IMR-90 (cell line): ENCODE results near the gene FBN3. TPM values are rescaled to one million over a fixed set of nuclear protein-coding genes. Genes with fewer than 3 reads are reported as not detected.

Source experiments
- ATAC-seq: fragments of 200-7000 bp; cut with Tn5 transposase; 2 replicates; pipeline ENCODE4 v1.9.1; 2020; ENCODE audit warnings: low read depth, mild to moderate bottlenecking, moderate library complexity
- BruUV-seq: library from RNA; stranded (reverse); fragments of 400-500 nt; replicated peaks from 2 replicates; lab custom pipeline; 2021; lab: Mats Ljungman, UMichigan
- CTCF ChIA-PET: fragments of 300-600 bp; formaldehyde crosslinking; extraction: SDS; loops from one replicate; lab custom pipeline; 2021; ENCODE audit warnings: antibody characterized with exemption; lab: Yijun Ruan, JAX
- POLR2A ChIA-PET: fragments of 300-600 bp; sonication (Branson Sonifier 250); formaldehyde crosslinking; loops from one replicate; lab custom pipeline; 2022; ENCODE audit warnings: antibody characterized with exemption; ENCODE audit not compliant: unreplicated experiment; lab: Charles Lee
- DNase-seq: peaks from one replicate; pipeline ENCODE4 v3.0.0; 2013
- H2AFZ ChIP-seq: replicated peaks from 2 replicates; pipeline ENCODE3; 2013; ENCODE audit warnings: low read length, mild to moderate bottlenecking; ENCODE audit not compliant: poor library complexity
- H2AK5ac ChIP-seq: 2 replicates; pipeline ENCODE4 v1.6.1; 2013; ENCODE audit warnings: low read depth, low read length, inconsistent platforms
- H2AK9ac ChIP-seq: replicated peaks from 2 replicates; pipeline ENCODE3; 2013; ENCODE audit warnings: mild to moderate bottlenecking, low read depth, low read length, moderate library complexity; ENCODE audit not compliant: poor library complexity
- H2BK120ac ChIP-seq: 2 replicates; pipeline ENCODE4 v1.6.1; 2013; ENCODE audit warnings: low read depth, low read length, inconsistent platforms
- H2BK15ac ChIP-seq: 3 replicates; pipeline ENCODE4 v1.6.1; 2013; ENCODE audit warnings: low read depth, low read length, inconsistent platforms
- H2BK20ac ChIP-seq: 2 replicates; pipeline ENCODE4 v1.6.1; 2013; ENCODE audit warnings: low read depth, mild to moderate bottlenecking, inconsistent platforms, low read length, moderate library complexity
- H2BK5ac ChIP-seq: 2 replicates; pipeline ENCODE4 v1.6.1; 2013; ENCODE audit warnings: mild to moderate bottlenecking, low read depth, low read length, inconsistent platforms; ENCODE audit not compliant: poor library complexity, severe bottlenecking
- H3K14ac ChIP-seq: replicated peaks from 2 replicates; pipeline ENCODE4 v1.6.1; 2013; ENCODE audit warnings: low read depth, low read length, inconsistent platforms
- H3K18ac ChIP-seq: 2 replicates; pipeline ENCODE4 v1.6.1; 2013; ENCODE audit warnings: low read depth, low read length, control low read depth
- H3K23ac ChIP-seq: 2 replicates; pipeline ENCODE4 v1.6.1; 2013; ENCODE audit warnings: low read depth, low read length, inconsistent platforms
- H3K27ac ChIP-seq: 2 replicates; pipeline ENCODE4 v1.5.1; 2013; ENCODE audit warnings: mild to moderate bottlenecking, control low read depth, low read length; ENCODE audit not compliant: insufficient read depth
- H3K27me3 ChIP-seq: 2 replicates; pipeline ENCODE4 v1.6.1; 2013; ENCODE audit warnings: low read length; ENCODE audit not compliant: control insufficient read depth, insufficient read depth
- H3K36me3 ChIP-seq: 2 replicates; pipeline ENCODE4 v1.6.1; 2013; ENCODE audit warnings: low read length, mixed read lengths; ENCODE audit not compliant: control insufficient read depth, insufficient read depth
- H3K4ac ChIP-seq: 2 replicates; pipeline ENCODE4 v1.6.1; 2013; ENCODE audit warnings: low read depth, low read length, inconsistent platforms
- H3K4me1 ChIP-seq: 2 replicates; pipeline ENCODE4 v1.6.1; 2013; ENCODE audit warnings: low read length, mixed read lengths; ENCODE audit not compliant: control insufficient read depth, insufficient read depth
- H3K4me2 ChIP-seq: 2 replicates; pipeline ENCODE4 v1.6.1; 2013; ENCODE audit warnings: low read depth, mild to moderate bottlenecking, control low read depth, low read length, moderate library complexity
- H3K4me3 ChIP-seq: 2 replicates; pipeline ENCODE4 v1.5.1; 2013; ENCODE audit warnings: low read depth, mild to moderate bottlenecking, control low read depth, low read length, moderate library complexity; ENCODE audit not compliant: insufficient read depth
- H3K56ac ChIP-seq: 2 replicates; pipeline ENCODE4 v1.6.1; 2013; ENCODE audit warnings: low read length, inconsistent platforms; ENCODE audit not compliant: insufficient read depth; ENCODE audit errors: extremely low read depth
- H3K79me1 ChIP-seq, 2 experiments: 2 replicates each; pipeline ENCODE4 v1.6.1; 2013; ENCODE audit warnings: low read length in 2 of 2, inconsistent platforms in 1 of 2, low read depth in 1 of 2
- H3K9ac ChIP-seq: 2 replicates; pipeline ENCODE4 v1.6.1; 2013; ENCODE audit warnings: low read depth, low read length, control low read depth
- H3K9me1 ChIP-seq: 2 replicates; pipeline ENCODE4 v1.6.1; 2013; ENCODE audit warnings: low read length, inconsistent platforms; ENCODE audit not compliant: insufficient read depth
- H3K9me3 ChIP-seq: 2 replicates; pipeline ENCODE4 v1.6.1; 2013; ENCODE audit warnings: low read length; ENCODE audit not compliant: control insufficient read depth, insufficient read depth
- H4K20me1 ChIP-seq: 2 replicates; pipeline ENCODE4 v1.6.1; 2013; ENCODE audit warnings: low read length, inconsistent platforms; ENCODE audit not compliant: insufficient read depth
- H4K5ac ChIP-seq: 2 replicates; pipeline ENCODE4 v1.6.1; 2013; ENCODE audit warnings: mild to moderate bottlenecking, low read depth, low read length, control low read depth
- H4K8ac ChIP-seq, 2 experiments: 2 replicates each; pipeline ENCODE4 v1.6.1; 2013; ENCODE audit warnings: low read depth in 2 of 2, low read length in 2 of 2, control low read depth in 1 of 2, inconsistent platforms in 1 of 2
- H4K91ac ChIP-seq: 2 replicates; pipeline ENCODE4 v1.6.1; 2013; ENCODE audit warnings: low read depth, low read length, inconsistent platforms; ENCODE audit not compliant: insufficient read depth
- BHLHE40 ChIP-seq: fragments of 150-350 bp; IDR thresholded peaks from 2 replicates; pipeline ENCODE4 v1.6.1; 2016; ENCODE audit warnings: mild to moderate bottlenecking, low read depth, low read length
- CEBPB ChIP-seq: IDR thresholded peaks from 2 replicates; pipeline ENCODE4 v1.6.1; 2012; ENCODE audit warnings: low read depth, low read length, improper control_type of control experiment
- CHD1 ChIP-seq: IDR thresholded peaks from 2 replicates; pipeline ENCODE4 v1.6.1; 2012; ENCODE audit warnings: low read depth, low read length, improper control_type of control experiment
- CTCF ChIP-seq: conservative IDR thresholded peaks from 2 replicates; pipeline ENCODE4 v1.5.1; 2012; ENCODE audit warnings: mild to moderate bottlenecking, low read depth, low read length, improper control_type of control experiment
- ELK1 ChIP-seq: fragments of 150-350 bp; IDR thresholded peaks from 2 replicates; pipeline ENCODE4 v1.6.1; 2016; ENCODE audit warnings: low read depth, mild to moderate bottlenecking, low read length, moderate library complexity, borderline replicate concordance
- FOS ChIP-seq: fragments of 150-350 bp; IDR thresholded peaks from 2 replicates; pipeline ENCODE4 v1.6.1; 2016; ENCODE audit warnings: low read depth, low read length
- MAFK ChIP-seq: IDR thresholded peaks from 2 replicates; pipeline ENCODE4 v1.6.1; 2012; ENCODE audit warnings: low read depth, low read length, improper control_type of control experiment
- MXI1 ChIP-seq: IDR thresholded peaks from 2 replicates; pipeline ENCODE4 v1.6.1; 2012; ENCODE audit warnings: low read depth, mild to moderate bottlenecking, low read length, moderate library complexity, borderline replicate concordance
- NFE2L2 ChIP-seq: fragments of 150-350 bp; IDR thresholded peaks from 2 replicates; pipeline ENCODE4 v1.6.1; 2016; ENCODE audit warnings: low read depth, mild to moderate bottlenecking, low read length
- POLR2A ChIP-seq: IDR thresholded peaks from 2 replicates; pipeline ENCODE4 v1.6.1; 2012; ENCODE audit warnings: mild to moderate bottlenecking, low read depth, low read length
- RAD21 ChIP-seq: IDR thresholded peaks from 2 replicates; pipeline ENCODE4 v1.6.1; 2012; ENCODE audit warnings: low read length, improper control_type of control experiment
- RCOR1 ChIP-seq: IDR thresholded peaks from 2 replicates; pipeline ENCODE4 v1.6.1; 2012; ENCODE audit warnings: mild to moderate bottlenecking, low read length, improper control_type of control experiment; ENCODE audit not compliant: insufficient replicate concordance
- RFX5 ChIP-seq: IDR thresholded peaks from 2 replicates; pipeline ENCODE4 v1.8.0; 2012; ENCODE audit warnings: low read depth, mild to moderate bottlenecking, low read length, moderate library complexity
- SMC3 ChIP-seq: fragments of 150-350 bp; IDR thresholded peaks from 2 replicates; pipeline ENCODE4 v1.6.1; 2016; ENCODE audit warnings: low read depth, mild to moderate bottlenecking, antibody characterized with exemption, low read length, moderate library complexity
- WGBS, 2 experiments: methylation state at CpG; one replicate each; pipeline versions ENCODE4 v1.1.5 to v1.1.7; 2013; ENCODE audit warnings: missing lambda C conversion rate in 2 of 2; ENCODE audit not compliant: insufficient read length in 1 of 2; ENCODE audit errors: extremely low coverage in 2 of 2; 5-methylcytosine and 5-hydroxymethylcytosine counted together
- dilution Hi-C: fragments of 300-500 bp; cut with HindIII; formaldehyde crosslinking; loops from one replicate; pipeline ENCODE4 v1.14.3; 2018; ENCODE audit warnings: low sequenced_read_pairs; ENCODE audit not compliant: unreplicated experiment
- in situ Hi-C: fragments of 300-500 bp; cut with MboI; formaldehyde crosslinking; loops from 3 replicates; pipeline ENCODE4 v1.14.3; 2019; ENCODE audit warnings: low sequenced_read_pairs, inconsistent platforms, mixed read lengths
- intact Hi-C: fragments of 100-400 bp; cut with micrococcal nuclease; formaldehyde crosslinking; loops from 2 replicates; pipeline ENCODE4 v1.10.0; 2022
- polyA plus RNA-seq, 3 experiments: library from polyadenylated mRNA; depleted of rRNA; stranded (reverse); fragments of >200 nt; gene quantifications; 2 replicates each; pipeline ENCODE4 v1.2.3, GENCODE V29; 2012; ENCODE audit warnings: low replicate concordance in 1 of 3
- total RNA-seq: library from RNA; depleted of rRNA; stranded (reverse); fragments of >200 nt; gene quantifications from 2 replicates; pipeline ENCODE4 v1.2.3, GENCODE V29; 2012

The FBN3 gene
- total and polyA plus RNA-seq, 2 of the 4 experiments (the other 2 are of a cell fraction): not detected

- ATAC-seq (no peak), DNase-seq (no peak)
- no TSS peak for BruUV-seq
- no peaks in the 10 kb centered on the region for H3K79me1 ChIP-seq
- CTCF ChIA-PET: no interaction called here
- H3K4me2 ChIP-seq: no peak overlapping the region
- H3K27ac ChIP-seq: no peak overlapping the region
- no peak overlapping the region for H2AK5ac ChIP-seq
- no peak overlapping the region for H2BK5ac ChIP-seq
- peak overlapping the region; percentile 50 for H2AK9ac ChIP-seq
- no peak for TF ChIP-seq BHLHE40
- TF ChIP-seq MAFK: no peak
- no peak for TF ChIP-seq ELK1
- TF ChIP-seq CEBPB: no peak
- TF ChIP-seq RCOR1: no peak
- TF ChIP-seq RAD21: no peak
- TF ChIP-seq FOS: no peak
- no peak for TF ChIP-seq CTCF
- TF ChIP-seq NFE2L2: no peak
- TF ChIP-seq CHD1: no peak
- no peak for TF ChIP-seq MXI1
- TF ChIP-seq POLR2A: no peak
- no peak for TF ChIP-seq SMC3
- TF ChIP-seq RFX5: no peak
- no peak overlapping the region for H3K56ac ChIP-seq
- no peak overlapping the region for H2AFZ ChIP-seq
- H3K4me3 ChIP-seq: no peak overlapping the region
- no peak overlapping the region for H3K14ac ChIP-seq
- no peaks in the 10 kb centered on the region for H3K9me1 ChIP-seq
- H3K23ac ChIP-seq: no peak overlapping the region
- no peak overlapping the region for H4K8ac ChIP-seq
- intact Hi-C loops: no loop called here
- POLR2A ChIA-PET: no interaction called here
- H2BK120ac ChIP-seq: no peak overlapping the region
- H3K18ac ChIP-seq: no peak overlapping the region
- no peaks in the 10 kb centered on the region for H3K36me3 ChIP-seq
- H3K27me3 ChIP-seq: peaks cover 15% of the 10 kb centered on the region; the same call in 1 of the 2 replicates
- no peak overlapping the region for H2BK15ac ChIP-seq
- H4K5ac ChIP-seq: no peak overlapping the region
- H3K4me1 ChIP-seq: peaks cover 2% of the 10 kb centered on the region; the same call in 1 of the 2 replicates
- no peaks in the 10 kb centered on the region for H4K20me1 ChIP-seq
- no peak overlapping the region for H2BK20ac ChIP-seq
- no peak overlapping the region for H4K91ac ChIP-seq
- H3K4ac ChIP-seq: no peak overlapping the region
- in situ Hi-C loops: no loop called here
- WGBS, 2 experiments: 14% methylated on average over 2 of the region's 10 CpGs; no CpG with 5 or more reads in 1 of the 2 experiments
- H3K9ac ChIP-seq: no peak overlapping the region
- H3K9me3 ChIP-seq: no peaks in the 10 kb centered on the region
- dilution Hi-C loops: no loop called here
Measured at GRCh38 chr19:8045872-8046568, 103.4 kb downstream of the FBN3 start.
